Measurements from ENCODE around the gene PLPP4.

The PLPP4 gene

GRCh38 chr10:120486671-120487205 is 29.7 kb downstream of the PLPP4 start:
- no peaks in the 10 kb centered on the region for H3K9me3 ChIP-seq (ENCODE audit: control insufficient read depth, insufficient read depth, low read depth, low read length)
- no peak overlapping the region for H3K27ac ChIP-seq (ENCODE audit: extremely low read depth, low read depth, low read length)
- ChIA-PET CTCF (interaction anchor here (0.6 to 1.1 kb wide), 2 partner anchors 12 to 23 kb away, joined by 3 to 6 read pairs; no protein-coding TSS in a partner anchor), POLR2A (no interaction called here)
- H3K4me1 ChIP-seq (ENCODE audit: control insufficient read depth, insufficient read depth, low read length), result no peaks in the 10 kb centered on the region
- no peak overlapping the region for H3K4me3 ChIP-seq (ENCODE audit: low read depth, low read length)
- TF ChIP-seq ZNF639 (tag by site-specific recombination; IDR thresholded peaks at IDR 0.05) (no peak), ZNF48 (tag by site-specific recombination; IDR thresholded peaks at IDR 0.05) (no peak), GLI2 (tag by site-specific recombination; IDR thresholded peaks at IDR 0.05; ENCODE audit: borderline replicate concordance, low read depth) (no peak), TSHZ1 (tag by site-specific recombination; IDR thresholded peaks at IDR 0.05; ENCODE audit: borderline replicate concordance) (no peak), ZBTB48 (tag by site-specific recombination; IDR thresholded peaks at IDR 0.05) (no peak), TRIM28 (IDR thresholded peaks at IDR 0.05; ENCODE audit: borderline replicate concordance, low read length) (no peak), ZNF549 (tag by site-specific recombination; IDR thresholded peaks at IDR 0.05) (no peak), ZNF785 (tag by site-specific recombination; IDR thresholded peaks at IDR 0.05) (no peak), KLF1 (tag by site-specific recombination; IDR thresholded peaks at IDR 0.05) (no peak), ZBTB11 (tag by site-specific recombination; conservative IDR thresholded peaks at IDR 0.05; ENCODE audit: low read depth) (no peak), ZNF585B (tag by site-specific recombination; IDR thresholded peaks at IDR 0.05) (no peak), ZNF140 (tag by site-specific recombination; IDR thresholded peaks at IDR 0.05) (no peak), SALL2 (tag by site-specific recombination; IDR thresholded peaks at IDR 0.05; ENCODE audit: borderline replicate concordance) (no peak), BCL6B (tag by site-specific recombination; IDR thresholded peaks at IDR 0.05) (no peak), ZNF280D (tag by site-specific recombination; IDR thresholded peaks at IDR 0.05) (no peak), ZNF239 (tag by site-specific recombination; IDR thresholded peaks at IDR 0.05) (no peak)
- H3K36me3 ChIP-seq (ENCODE audit: control insufficient read depth in 2 of 2, insufficient read depth in 1 of 2, low read length in 2 of 2), result no peaks in the 10 kb centered on the region

Measured in HEK293 (cell line).